ENCODE data around the gene UGT1A5. TPM values are rescaled to one million over a fixed set of nuclear protein-coding genes. Genes with fewer than 3 reads are reported as not detected.
"Not testable (repeated sequence)": the region's sequence is repeated elsewhere in the genome, so short reads cannot be mapped to it uniquely, and the experiment has no call there.

UGT1A5 gene
- total and polyA plus RNA-seq, 12 donors: not detected

GRCh38 chr2:233747283-233747544 lies 34.5 kb downstream of the UGT1A5 start:
- Histone ChIP-seq H3K4me1 (no peaks in the 10 kb centered on the region), H3K27ac (no peak overlapping the region), H3K4me3 (no peak overlapping the region), H3K27me3 (peaks cover 0 to 5% (median 0%) of the 10 kb centered on the region in 7 donors), H3K36me3 (no peaks in the 10 kb centered on the region), H3K9me3 (peaks cover 0 to 10% (median 0%) of the 10 kb centered on the region in 11 donors)
- DNase-seq (no peak), ATAC-seq (no peak)
- WGBS, 2 donors: 91 to 92% methylated on average over 6 of the region's 6 CpGs
- intact Hi-C loops (cut with DNase I): no loop called here
- no peak for TF ChIP-seq CTCF (IDR thresholded peaks at IDR 0.05)

GRCh38 chr2:233750689-233751088 lies 38.0 kb downstream of the UGT1A5 start:
- intact Hi-C loops (cut with DNase I); H3K27ac ChIP-seq; H3K36me3 ChIP-seq; ATAC-seq; DNase-seq; H3K27me3 ChIP-seq; H3K9me3 ChIP-seq; H3K4me3 ChIP-seq; H3K4me1 ChIP-seq: not testable (repeated sequence)
- 62 to 68% methylated on average over 2 of the region's 2 CpGs for WGBS, 2 donors

GRCh38 chr2:233751212-233752009 lies 38.7 kb downstream of the UGT1A5 start:
- intact Hi-C loops (cut with DNase I); H3K36me3 ChIP-seq; H3K4me3 ChIP-seq; DNase-seq; H3K27me3 ChIP-seq; H3K4me1 ChIP-seq; ATAC-seq; H3K27ac ChIP-seq; H3K9me3 ChIP-seq: not testable (repeated sequence)
- WGBS, 2 donors: 64 to 73% methylated on average over 2 of the region's 2 CpGs

GRCh38 chr2:233754872-233755611 lies 42.3 kb downstream of the UGT1A5 start:
- H3K36me3 ChIP-seq: no peaks in the 10 kb centered on the region
- WGBS, 2 donors: 85 to 87% methylated on average over 42 to 43 of the region's 44 CpGs
- H3K4me1 ChIP-seq: no peaks in the 10 kb centered on the region
- intact Hi-C loops (cut with DNase I): no loop called here
- H3K4me3 ChIP-seq: no peak overlapping the region
- H3K27ac ChIP-seq: no peak overlapping the region
- peaks cover 0 to 10% (median 0%) of the 10 kb centered on the region in 11 donors for H3K9me3 ChIP-seq
- no peak for ATAC-seq
- H3K27me3 ChIP-seq: peaks cover 0 to 6% (median 0%) of the 10 kb centered on the region in 7 donors
- no peak for TF ChIP-seq CTCF (IDR thresholded peaks at IDR 0.05)
- no peak for DNase-seq

GRCh38 chr2:233756429-233757081 lies 43.8 kb downstream of the UGT1A5 start:
- Histone ChIP-seq H3K9me3 (no peaks in the 10 kb centered on the region), H3K4me1 (no peaks in the 10 kb centered on the region), H3K27ac (no peak overlapping the region), H3K4me3 (no peak overlapping the region), H3K27me3 (peaks cover 0 to 6% (median 0%) of the 10 kb centered on the region in 7 donors), H3K36me3 (no peaks in the 10 kb centered on the region)
- DNase-seq (no peak), ATAC-seq (no peak)
- TF ChIP-seq CTCF (IDR thresholded peaks at IDR 0.05): no peak
- WGBS, 2 donors: 81 to 86% methylated on average over 7 of the region's 7 CpGs
- intact Hi-C loops (cut with DNase I): no loop called here
